ENCODE data around the gene SETX. TPM values are rescaled to one million over a fixed set of nuclear protein-coding genes. Genes with fewer than 3 reads are reported as not detected.

The SETX gene
- total and polyA plus RNA-seq, 2 of the 13 experiments (the other 11 are each of a cell fraction or from before 2014, with no cell fraction given) = 13.2 to 39.0 TPM

DNA sequence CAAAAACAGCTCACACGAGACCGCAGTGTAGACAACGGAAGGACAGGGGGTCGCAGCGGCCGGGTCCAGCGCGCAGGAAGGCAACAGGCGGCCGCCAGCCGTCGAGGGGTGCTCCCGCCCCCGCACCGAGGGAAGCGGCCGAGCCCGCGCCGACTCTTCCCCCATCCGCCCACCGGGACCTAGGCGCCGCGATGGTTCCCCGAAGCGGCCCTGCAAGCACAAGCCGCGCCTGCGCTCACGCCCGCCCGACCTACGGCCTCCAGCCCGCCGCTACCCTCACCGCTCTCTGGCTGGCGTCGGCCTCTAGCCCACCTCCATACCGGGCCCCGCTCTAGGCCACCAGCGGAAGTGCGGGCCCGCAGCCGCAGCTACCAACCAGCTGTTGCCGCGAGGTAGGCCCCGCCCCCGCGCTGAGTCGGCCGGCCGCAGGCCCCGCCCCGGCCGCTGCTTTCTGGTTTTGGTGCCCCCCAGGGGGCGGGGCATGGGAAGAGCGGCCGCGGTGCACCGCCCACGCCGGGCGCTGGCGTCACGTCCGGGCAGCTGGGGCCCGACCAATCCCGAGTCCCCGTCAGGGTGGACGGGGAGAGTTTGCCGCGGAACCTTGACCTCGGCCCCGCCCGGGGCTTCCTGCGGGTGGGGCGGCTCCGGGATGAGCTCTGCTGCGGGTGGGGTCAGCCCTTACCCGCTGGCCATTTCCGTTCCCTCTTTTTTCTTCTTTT, at the start of gene SETX (continued):
- TF ChIP-seq ZNF431 (CRISPR knock-in tag; IDR thresholded peaks at IDR 0.05; ENCODE audit: borderline replicate concordance, low read depth) (peak; percentile 49; the same call in 1 of the 2 replicates), KDM2A (CRISPR knock-in tag; IDR thresholded peaks at IDR 0.05; ENCODE audit: borderline replicate concordance, low read depth) (peak; percentile 71), ZNF101 (CRISPR knock-in tag; IDR thresholded peaks at IDR 0.05; ENCODE audit: borderline replicate concordance, low read depth) (no peak), MYC (CRISPR knock-in tag; IDR thresholded peaks at IDR 0.05; ENCODE audit: borderline replicate concordance) (no peak), KDM3A (CRISPR knock-in tag; IDR thresholded peaks at IDR 0.05; ENCODE audit: low read depth) (no peak), ZNF484 (CRISPR knock-in tag; IDR thresholded peaks at IDR 0.05; ENCODE audit: borderline replicate concordance, low read depth) (no peak), POLR2A (IDR thresholded peaks at IDR 0.05; ENCODE audit: insufficient read depth in 1 of 2, low read depth in 2 of 2, low read length in 2 of 2) (peak; percentile 89 to 92), NFATC3 (CRISPR knock-in tag; IDR thresholded peaks at IDR 0.05) (no peak), ZBTB7A (CRISPR knock-in tag; IDR thresholded peaks at IDR 0.05) (no peak), HIVEP1 (CRISPR knock-in tag; IDR thresholded peaks at IDR 0.05) (no peak), ZNF850 (CRISPR knock-in tag; conservative IDR thresholded peaks at IDR 0.05) (no peak), TCF7 (IDR thresholded peaks at IDR 0.05; ENCODE audit: low read depth) (no peak), ETV6 (CRISPR knock-in tag; conservative IDR thresholded peaks at IDR 0.05) (peak; percentile 81), CBX2 (IDR thresholded peaks at IDR 0.05; ENCODE audit: low read depth, low read length) (no peak), CBX2 (CRISPR knock-in tag; IDR thresholded peaks at IDR 0.05; ENCODE audit: low read depth) (no peak), CENPX (CRISPR knock-in tag; IDR thresholded peaks at IDR 0.05) (no peak), DNMT3B (CRISPR knock-in tag; conservative IDR thresholded peaks at IDR 0.05) (no peak), ZNF234 (CRISPR knock-in tag; conservative IDR thresholded peaks at IDR 0.05) (no peak)
- TF ChIP-seq, protein P1, sequence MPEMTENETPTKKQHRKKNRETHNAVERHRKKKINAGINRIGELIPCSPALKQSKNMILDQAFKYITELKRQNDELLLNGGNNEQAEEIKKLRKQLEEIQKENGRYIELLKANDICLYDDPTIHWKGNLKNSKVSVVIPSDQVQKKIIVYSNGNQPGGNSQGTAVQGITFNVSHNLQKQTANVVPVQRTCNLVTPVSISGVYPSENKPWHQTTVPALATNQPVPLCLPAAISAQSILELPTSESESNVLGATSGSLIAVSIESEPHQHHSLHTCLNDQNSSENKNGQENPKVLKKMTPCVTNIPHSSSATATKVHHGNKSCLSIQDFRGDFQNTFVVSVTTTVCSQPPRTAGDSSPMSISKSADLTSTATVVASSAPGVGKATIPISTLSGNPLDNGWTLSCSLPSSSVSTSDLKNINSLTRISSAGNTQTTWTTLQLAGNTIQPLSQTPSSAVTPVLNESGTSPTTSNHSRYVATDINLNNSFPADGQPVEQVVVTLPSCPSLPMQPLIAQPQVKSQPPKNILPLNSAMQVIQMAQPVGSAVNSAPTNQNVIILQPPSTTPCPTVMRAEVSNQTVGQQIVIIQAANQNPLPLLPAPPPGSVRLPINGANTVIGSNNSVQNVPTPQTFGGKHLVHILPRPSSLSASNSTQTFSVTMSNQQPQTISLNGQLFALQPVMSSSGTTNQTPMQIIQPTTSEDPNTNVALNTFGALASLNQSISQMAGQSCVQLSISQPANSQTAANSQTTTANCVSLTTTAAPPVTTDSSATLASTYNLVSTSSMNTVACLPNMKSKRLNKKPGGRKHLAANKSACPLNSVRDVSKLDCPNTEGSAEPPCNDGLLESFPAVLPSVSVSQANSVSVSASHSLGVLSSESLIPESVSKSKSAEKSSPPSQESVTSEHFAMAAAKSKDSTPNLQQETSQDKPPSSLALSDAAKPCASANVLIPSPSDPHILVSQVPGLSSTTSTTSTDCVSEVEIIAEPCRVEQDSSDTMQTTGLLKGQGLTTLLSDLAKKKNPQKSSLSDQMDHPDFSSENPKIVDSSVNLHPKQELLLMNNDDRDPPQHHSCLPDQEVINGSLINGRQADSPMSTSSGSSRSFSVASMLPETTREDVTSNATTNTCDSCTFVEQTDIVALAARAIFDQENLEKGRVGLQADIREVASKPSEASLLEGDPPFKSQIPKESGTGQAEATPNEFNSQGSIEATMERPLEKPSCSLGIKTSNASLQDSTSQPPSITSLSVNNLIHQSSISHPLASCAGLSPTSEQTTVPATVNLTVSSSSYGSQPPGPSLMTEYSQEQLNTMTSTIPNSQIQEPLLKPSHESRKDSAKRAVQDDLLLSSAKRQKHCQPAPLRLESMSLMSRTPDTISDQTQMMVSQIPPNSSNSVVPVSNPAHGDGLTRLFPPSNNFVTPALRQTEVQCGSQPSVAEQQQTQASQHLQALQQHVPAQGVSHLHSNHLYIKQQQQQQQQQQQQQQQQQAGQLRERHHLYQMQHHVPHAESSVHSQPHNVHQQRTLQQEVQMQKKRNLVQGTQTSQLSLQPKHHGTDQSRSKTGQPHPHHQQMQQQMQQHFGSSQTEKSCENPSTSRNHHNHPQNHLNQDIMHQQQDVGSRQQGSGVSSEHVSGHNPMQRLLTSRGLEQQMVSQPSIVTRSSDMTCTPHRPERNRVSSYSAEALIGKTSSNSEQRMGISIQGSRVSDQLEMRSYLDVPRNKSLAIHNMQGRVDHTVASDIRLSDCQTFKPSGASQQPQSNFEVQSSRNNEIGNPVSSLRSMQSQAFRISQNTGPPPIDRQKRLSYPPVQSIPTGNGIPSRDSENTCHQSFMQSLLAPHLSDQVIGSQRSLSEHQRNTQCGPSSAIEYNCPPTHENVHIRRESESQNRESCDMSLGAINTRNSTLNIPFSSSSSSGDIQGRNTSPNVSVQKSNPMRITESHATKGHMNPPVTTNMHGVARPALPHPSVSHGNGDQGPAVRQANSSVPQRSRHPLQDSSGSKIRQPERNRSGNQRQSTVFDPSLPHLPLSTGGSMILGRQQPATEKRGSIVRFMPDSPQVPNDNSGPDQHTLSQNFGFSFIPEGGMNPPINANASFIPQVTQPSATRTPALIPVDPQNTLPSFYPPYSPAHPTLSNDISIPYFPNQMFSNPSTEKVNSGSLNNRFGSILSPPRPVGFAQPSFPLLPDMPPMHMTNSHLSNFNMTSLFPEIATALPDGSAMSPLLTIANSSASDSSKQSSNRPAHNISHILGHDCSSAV (CRISPR knock-in tag; IDR thresholded peaks at IDR 0.05; ENCODE audit: borderline replicate concordance) = no peak
